HG02678 (cell line): ENCODE data around the gene CDH13.

ENCODE experiments used
- ATAC-seq: cut with Tn5 transposase; IDR thresholded peaks from one replicate; pipeline ENCODE4 v1.9.1; 2021; ENCODE audit warnings: mild to moderate bottlenecking, moderate library complexity; ENCODE audit not compliant: unreplicated experiment

Gene CDH13

DNA sequence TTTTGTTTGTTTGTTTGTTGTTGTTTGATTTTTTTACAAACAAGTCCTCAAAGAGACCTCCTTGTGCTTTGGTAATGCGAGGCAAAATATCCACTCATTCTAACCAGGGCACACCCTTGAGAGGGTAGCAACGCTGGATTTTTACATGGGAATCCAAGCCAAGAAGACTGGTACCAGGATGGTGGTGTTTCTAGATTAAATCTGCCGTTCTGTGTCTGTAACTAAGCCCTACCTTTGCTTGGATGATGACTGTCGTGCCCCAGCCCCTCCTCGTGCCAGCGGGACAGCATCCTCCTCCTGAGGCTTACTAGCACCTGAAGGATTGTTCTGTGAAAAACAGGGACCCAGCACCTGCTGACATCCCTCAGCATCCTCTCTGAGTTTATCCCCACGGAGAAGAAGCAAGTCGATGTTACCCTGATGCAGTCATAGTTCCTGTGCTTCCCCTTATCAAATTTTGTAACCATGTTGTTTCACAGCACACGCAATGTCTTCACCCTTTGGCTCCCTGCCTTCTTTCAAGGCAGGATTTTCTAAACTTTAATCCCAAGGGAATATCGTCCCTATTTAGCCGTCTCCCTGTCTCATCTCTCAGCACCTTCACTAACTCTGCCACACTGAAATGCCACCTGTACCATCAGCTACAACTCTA is 1175.9 kb downstream of the CDH13 start:
- ATAC-seq, result no peak

DNA sequence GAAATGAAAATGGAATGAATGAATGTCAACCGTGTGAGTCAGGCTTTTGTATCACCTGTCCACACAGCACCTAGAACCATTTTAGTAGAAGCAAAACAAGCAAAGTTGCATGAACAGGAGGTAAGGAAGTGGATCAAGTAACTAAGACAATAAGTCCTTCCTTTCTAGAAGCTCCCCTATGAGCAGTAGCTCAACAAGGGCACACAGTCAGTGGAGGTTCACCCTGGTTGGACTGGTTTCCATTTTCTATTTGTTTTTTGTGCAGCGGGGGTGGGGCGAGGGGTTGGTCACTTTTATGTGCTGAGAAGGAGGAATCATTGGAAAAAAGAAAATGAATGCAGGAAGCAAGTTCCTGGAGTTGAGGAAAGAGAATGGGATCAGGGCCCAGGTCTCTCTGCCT is 1177.0 kb downstream of the CDH13 start:
- no peak for ATAC-seq

DNA sequence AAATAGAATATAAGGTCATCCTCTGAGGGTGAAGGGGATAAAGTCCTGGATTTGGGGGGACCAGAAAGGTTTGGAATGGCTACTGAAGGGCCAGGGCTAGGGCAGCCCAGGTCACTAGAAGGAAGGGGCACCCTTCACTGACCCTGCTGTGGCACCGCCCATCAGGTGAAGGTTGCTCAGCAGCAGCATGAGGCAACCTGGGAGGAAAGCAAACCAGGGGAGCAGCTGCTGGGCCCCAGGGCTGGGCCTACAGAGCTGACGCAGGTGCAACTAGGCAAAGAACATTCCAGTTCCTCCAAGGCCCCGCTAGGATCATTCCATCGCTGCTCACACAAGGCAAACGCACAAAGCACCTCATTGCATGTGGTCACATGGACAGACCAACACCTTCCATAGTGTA is 1177.6 kb downstream of the CDH13 start:
- no peak for ATAC-seq

DNA sequence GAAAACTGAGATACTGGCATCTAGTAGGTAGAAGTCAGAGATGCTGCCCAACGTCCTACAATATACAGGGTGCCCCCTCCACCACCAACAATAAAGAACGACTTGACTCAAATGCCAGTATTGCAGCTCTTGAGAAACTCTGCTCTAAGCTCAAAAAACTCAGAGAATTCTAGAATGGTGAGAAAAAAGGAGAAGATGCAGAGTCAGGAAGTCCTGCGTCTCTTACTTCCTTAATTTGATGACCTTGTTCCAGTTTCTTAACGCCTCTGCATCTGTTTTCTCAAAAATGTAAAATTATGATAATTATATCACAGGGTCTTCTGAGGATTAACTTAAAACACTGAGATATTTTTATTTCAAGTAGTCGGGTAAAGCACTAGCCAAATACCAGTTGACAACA is 1179.3 kb downstream of the CDH13 start:
- ATAC-seq, result no peak

DNA sequence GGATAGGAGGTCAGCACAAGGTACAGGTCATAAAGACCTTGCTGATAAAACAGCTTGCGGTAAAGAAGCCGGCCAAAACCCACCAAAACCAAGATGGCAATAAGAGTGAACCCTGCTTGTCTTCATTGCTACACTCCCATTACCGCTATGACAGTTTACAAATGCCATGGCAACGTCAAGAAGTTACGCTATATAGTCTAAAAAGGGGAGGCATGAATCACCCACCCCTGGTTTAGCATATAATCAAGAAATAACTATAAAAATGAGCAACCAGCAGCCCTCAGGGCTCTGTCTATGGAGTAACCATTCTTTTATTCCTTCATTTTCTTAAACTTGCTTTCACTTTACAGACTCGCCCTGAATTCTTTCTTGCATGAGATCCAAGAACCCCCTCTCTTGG is 1180.0 kb downstream of the CDH13 start:
- no peak for ATAC-seq

DNA sequence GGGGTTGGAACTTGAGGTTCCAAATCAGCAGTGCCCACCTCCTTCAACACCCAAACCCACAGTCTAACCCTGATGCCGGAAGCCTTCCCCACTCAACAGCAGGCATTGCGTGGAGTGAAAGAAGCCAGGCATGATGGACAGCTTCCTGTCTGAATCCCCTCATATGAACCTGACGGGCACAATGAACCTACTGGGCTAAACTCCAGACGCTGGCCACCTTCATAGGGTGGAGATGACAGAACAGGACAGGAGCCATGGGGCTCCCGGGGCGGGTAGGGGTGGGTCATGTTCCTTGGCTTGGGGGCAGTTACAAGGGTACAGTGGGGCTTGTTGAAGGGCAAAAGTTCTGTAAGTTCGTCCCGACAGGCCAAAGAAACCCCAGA is 1180.5 kb downstream of the CDH13 start:
- ATAC-seq, result no peak

DNA sequence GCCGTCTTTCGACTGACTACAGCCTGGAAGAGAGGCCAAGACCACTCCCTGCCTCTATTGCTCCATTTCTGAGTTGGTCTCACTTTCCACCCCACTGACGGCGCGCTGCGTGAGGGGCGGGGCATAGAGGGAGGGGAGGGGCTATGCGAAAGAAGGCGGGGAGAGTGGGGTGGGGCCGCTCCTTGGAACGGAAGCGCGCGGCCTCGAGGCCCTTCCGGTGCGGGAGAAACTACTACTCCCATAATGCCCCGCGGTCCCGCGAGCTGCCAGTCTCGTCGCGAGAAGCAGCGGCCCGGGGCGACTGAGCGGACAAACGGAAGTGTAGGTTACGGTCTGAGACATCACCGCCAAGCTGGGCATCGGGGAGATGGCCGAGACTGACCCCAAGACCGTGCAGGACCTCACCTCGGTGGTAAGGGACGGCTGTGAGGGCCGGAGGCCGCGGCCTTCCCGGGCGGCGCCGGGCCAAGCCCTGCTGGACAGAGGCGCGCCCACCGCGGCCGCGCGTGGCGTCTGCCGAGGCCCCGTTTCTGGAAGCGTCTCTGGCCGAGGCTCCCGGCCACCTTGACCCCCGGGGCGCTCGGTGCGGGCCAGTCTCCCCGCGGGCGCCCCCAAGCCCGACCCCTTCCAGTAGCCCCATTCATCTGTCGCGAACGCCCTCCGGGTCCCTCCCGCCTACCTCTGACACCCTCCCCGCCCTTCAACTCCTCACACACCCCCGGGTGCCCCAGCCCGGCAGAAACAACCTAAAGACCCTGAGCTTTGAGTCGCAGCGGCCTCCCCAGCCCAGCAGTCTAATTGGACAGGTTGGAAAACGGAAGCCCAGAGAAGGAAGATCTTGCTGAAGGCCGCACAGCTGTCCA is 1181.2 kb downstream of the CDH13 start, which contains the start of gene HSBP1:
HSBP1 (plus strand) TSS at position 269 of the 863 bp plus-strand sequence; CDS start at position 368, 99 bp downstream.
- ATAC-seq, result peak; percentile 93

DNA sequence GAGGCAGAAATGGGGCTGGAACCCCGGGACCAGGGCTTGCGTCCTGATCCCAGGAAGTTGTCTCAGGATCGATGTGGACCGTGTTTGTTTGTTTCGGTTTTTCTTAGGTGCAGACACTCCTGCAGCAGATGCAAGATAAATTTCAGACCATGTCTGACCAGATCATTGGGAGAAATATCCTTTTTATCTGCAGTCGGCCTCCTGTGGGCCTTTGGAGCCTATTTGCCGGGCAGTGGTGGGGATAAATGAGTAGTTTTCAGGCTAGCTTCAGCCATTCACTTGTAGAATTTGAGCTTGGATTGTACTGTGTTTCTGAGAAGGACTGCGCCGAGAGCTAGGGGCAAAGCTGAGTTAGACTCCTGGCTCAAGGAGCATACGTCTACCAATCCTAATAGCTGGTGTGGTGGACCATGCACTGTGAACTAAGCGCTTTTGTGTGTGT is 1181.8 kb downstream of the CDH13 start:
- ATAC-seq, result no peak

DNA sequence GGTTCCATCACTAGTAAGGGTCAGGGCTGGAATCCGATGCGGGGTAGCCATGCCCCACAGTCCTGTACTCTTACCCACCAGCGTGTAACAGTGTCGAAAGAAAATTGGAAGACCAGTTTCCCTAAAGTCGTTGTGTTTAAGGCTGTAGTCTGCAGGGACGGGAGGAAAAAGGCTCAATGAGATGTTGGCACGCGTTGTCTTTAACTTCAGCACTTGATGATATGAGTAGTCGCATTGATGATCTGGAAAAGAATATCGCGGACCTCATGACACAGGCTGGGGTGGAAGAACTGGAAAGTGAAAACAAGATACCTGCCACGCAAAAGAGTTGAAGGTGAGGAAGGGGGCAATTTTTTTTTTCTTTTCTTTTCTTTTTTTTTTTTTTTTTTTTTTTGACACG is 1182.3 kb downstream of the CDH13 start:
- no peak for ATAC-seq

DNA sequence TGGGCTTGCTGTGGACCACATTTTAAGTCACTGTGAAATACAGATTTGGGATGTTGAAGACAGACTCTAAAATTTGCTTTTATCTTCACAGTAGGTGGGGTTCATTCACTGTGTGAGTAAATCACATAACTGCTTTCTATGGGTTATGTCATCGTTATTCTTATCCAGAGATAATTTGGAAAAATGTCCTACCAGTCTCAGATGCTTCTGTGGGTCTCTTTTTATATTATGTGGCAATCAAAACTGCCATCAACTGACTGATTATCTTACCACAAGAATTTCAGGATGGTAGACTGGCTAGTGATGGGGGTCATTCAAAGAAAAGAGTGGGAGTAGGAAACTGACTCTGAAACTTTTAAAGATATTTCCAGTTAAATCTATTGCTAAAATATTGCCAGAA is 1184.1 kb downstream of the CDH13 start:
- no peak for ATAC-seq

DNA sequence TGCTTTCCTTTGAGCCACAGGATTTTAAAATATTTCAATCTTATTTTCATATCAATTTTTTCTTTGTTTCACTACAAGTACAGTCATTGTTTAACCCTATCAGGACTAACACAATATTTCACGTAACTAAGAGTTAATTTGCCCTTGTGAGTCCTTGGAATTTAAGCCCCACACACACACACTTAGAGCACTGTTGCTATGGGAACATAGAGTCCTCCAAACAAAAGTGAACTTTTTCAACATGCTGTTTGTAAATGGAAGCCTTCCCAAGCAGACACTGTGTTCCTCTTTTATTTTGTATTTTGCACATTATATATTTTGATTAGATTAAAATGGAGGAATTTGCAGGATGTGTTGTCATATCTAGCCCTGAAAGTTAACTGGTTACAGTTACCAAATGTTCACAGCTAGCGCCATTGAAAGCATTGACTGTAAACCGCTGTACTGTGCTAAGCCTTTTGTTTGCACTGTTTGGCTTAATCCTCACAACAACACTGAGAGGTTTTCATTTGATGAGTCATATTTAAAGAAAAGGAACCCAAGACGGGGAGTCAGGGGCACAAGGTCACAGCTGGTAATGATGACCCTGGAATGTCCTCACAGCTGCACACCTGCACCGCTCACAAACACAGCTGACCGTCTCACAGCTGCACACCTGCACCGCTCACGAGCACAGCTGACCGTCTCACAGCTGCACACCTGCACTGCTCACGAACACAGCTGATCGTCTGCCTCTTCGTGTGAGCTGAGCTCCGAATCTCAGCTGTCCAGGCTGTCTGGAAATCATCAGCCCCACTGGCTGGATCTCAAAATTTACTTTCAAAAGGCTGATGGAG is 1187.3 kb downstream of the CDH13 start:
- peak; percentile 50 for ATAC-seq

DNA sequence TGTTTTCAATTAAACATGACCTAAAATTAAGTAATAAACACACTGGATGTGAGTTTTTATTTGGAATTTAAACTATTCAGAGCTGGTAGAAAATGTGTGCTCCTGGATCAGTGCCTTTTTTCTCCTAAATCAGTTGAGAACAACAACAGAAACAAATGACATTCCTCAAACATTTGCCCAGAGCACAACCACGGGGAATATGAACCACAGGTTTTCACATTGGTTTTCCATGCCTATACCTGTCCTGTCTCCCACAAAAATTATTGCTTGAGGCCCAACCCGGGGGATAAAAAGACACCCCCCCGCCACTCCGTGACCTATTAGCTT is 1187.9 kb downstream of the CDH13 start:
- no peak for ATAC-seq

DNA sequence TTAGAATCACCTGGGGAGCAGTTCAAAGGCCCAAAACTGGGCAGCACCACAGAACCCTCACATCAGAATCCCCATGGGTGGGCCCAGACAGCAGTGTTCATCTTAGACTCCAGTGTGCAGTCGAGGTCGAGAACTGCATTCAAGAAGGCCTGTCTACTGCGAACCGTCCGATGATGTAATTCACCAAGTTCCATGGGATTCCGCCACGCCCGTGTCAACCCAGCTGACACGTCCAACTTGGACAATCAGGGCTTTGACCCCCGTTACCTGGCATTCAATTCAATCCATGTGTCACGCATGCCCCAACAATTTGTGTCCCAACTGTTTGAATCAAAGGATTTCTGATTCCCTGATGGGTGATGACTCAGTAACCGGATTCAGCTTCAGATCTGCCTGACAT is 1190.3 kb downstream of the CDH13 start:
- no peak for ATAC-seq

DNA sequence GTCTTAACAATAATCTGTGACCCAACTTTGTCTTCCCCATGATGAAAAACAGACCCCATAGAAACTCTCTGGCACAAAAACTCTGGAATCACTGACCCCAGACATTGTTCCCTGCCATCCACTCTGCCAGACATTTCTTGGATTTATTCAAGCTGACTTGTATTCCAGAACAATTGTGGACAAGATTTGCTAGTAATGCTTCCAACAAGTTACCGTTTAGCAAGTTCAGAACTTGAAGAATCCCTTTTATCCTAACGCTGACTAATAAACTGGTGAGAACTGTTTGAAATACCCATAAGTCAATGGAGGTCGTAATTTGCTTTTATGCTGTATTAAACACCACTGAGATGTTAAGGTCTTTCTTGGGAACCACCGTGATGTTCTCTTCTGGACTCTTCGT is 1191.5 kb downstream of the CDH13 start:
- ATAC-seq, result no peak

DNA sequence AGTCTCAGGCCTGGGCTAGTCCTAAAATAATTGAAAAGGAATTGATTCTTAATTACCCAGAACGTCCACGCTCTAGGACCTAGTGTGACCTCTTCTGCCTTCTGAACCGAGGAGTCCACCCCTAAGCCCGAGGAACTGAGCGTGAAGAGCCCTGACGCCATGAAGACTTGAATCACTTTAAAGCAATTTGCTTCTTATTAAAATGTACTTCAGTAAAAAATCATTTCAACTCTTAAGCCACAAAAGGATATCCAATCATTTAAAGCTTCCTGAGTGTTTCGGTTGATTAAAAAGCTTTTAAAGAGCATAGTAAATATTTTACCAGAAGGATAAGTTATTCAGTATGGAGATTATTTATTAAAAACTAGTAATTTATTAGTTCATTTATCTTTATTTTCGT is 1192.6 kb downstream of the CDH13 start:
- no peak for ATAC-seq

DNA sequence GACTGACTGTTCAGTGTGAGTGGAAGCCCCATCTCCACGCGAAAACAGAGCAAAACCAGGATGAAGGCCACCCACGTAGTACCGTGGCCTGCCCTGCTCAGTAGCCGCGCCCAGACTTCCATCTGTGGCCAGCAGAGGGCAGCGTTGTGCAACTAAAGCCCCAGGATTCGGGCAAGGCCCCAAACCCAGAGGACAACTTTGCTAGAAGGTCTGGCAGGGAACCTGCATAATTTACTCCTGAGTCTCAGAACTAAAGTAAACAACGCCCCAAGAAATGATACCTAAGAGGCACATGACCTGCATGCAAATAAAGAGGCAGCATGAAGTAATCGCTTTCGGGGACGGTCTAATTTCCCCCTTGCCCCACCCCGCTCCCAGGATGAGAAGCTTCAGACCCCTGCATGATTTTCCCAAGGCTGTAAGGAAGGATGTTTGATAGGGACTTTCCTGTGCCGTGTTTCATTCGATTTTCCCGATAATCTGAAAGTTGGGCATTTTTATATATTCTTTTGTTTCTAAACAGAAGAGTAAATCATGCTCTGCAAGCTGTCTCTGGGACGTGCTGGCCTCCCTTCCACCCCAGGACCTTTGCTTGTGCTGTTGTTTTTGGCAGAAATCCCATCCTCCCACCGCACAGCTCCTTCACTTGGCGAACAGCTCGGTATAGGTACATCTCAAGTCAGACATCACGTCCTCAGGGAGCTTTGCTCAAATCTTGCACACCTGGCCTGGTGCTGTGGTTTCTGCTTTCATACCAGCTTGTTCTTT is 1199.6 kb downstream of the CDH13 start:
- ATAC-seq, result peak; percentile 72

DNA sequence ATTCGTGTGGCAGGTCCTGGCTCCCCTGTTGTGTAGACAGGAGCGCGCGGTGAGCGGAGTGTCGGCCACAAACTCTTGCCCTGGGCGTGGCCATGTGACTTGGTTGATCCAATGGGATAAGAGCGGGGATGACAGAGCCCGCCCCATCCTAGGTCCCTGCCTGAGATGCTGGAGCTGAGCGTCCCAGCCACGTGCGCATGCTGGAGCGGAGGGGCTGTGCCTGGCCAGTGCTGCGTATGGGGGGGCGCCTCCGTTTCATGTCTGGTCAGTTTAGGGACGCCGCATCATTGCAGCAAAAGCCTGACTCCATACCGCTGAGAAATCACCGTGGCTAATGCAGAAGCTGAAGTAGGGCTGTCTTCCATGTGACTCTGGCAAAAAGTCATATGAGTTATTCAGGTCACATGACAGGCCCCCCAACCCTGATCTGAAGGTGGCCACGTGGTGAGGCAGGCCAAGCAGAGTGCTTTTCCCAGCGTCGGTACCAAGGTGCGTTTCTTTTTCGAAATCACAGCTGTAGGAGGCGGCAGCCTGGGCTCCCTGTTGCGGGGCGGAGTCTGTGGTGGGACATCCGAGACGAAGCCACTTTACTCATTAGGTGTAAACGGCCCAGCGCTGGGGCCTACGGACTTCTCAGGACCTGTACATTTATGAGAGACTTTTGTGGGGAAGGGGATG is 1203.5 kb downstream of the CDH13 start:
- no peak for ATAC-seq

DNA sequence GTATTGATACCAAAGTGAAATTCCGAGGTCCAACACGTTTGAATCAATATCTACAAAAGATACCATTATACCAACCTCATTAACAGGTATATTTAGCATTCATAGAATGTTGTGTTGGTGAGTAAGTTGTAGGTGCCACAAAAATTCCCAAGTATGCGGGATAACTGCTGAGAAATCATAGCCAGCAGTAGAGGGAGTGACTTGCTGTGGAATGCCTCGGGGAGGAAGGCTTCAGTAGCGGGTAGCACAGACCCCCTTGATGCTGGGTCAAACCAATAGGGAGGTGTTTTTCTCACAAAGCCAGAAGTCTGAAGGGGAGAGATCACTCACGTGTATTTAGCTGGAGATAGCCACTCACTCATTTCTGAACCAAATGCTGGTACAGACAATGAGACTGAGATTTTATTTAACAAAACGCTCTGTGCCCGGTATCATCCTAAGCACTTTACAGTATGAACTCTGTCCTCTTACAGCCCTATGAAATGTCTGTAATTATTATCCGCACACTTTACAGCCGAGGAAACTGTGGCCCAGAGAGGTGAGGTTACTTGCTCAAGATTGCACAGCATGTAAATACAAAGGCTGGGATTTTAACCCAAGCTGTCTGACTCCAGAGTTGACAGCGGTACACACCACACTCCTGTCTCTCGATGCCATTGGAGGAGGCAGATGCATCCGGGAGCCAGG is 1204.1 kb downstream of the CDH13 start:
- no peak for ATAC-seq

DNA sequence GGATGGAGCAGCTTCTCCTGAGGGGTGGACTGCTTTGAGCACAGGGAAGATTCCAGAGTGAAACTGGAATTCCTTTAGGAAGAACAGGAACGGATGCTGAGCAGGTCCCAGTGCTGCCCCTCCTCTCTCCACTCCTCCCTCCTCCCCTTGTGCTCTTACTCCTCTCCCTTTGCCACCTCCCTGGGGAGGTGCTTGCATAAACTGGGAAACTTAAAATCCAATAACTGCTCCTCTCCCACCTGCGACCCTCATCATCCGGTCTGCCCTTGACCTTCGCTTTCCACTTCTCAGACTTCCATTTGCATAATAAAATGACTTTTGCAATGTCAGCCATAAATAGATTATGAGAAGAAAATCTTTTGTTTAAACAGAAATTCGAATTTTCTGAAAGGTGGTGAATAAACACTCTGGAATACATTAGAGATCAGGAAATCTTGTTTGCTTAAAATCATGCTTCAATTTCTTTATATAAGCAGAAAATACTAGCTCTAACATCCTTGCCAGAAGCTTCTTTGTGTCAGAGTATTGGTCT is 1204.8 kb downstream of the CDH13 start:
- ATAC-seq, result no peak
